DMS153 treated with DMSO at 0.1 percent for 48 hours (cell line): ENCODE data around the gene SNCAIP.
"Not testable (repeated sequence)": the region's sequence is repeated elsewhere in the genome, so short reads cannot be mapped to it uniquely, and the experiment has no call there.

Experiments used
- DNase-seq: peaks from one replicate; lab custom pipeline; 2025; ENCODE audit not compliant: unreplicated experiment; lab: John Stamatoyannopoulos, UW

SNCAIP gene

GRCh38 chr5:122314036-122314435 is 2.0 kb downstream of the SNCAIP start:
- DNase-seq = no peak

GRCh38 chr5:122315521-122315920 is 3.5 kb downstream of the SNCAIP start:
- DNase-seq = no peak

GRCh38 chr5:122316656-122317055 is 4.6 kb downstream of the SNCAIP start:
- DNase-seq = peak; percentile 76

GRCh38 chr5:122319897-122320296 is 7.9 kb downstream of the SNCAIP start:
- no peak for DNase-seq

GRCh38 chr5:122321921-122322320 is 9.9 kb downstream of the SNCAIP start:
- no peak for DNase-seq

GRCh38 chr5:122322801-122323548 is 10.9 kb downstream of the SNCAIP start:
- no peak for DNase-seq

- DNase-seq = no peak
These were observed 11.7 kb downstream of the SNCAIP start for GRCh38 chr5:122323738-122324137.

- no peak for DNase-seq
These were observed 15.1 kb downstream of the SNCAIP start for GRCh38 chr5:122327110-122327509.

GRCh38 chr5:122330881-122331280 is 18.8 kb downstream of the SNCAIP start:
- DNase-seq = no peak

GRCh38 chr5:122332599-122333555 is 20.8 kb downstream of the SNCAIP start:
- DNase-seq = no peak

- no peak for DNase-seq
These were observed 21.5 kb downstream of the SNCAIP start for GRCh38 chr5:122333564-122333963.

GRCh38 chr5:122339591-122339990 is 27.6 kb downstream of the SNCAIP start:
- no peak for DNase-seq

GRCh38 chr5:122341087-122341486 is 29.1 kb downstream of the SNCAIP start:
- DNase-seq = no peak

- DNase-seq = no peak
These were observed 30.2 kb downstream of the SNCAIP start for GRCh38 chr5:122342256-122342655.

GRCh38 chr5:122346897-122347581 is 35.0 kb downstream of the SNCAIP start:
- no peak for DNase-seq

- DNase-seq = no peak
These were observed 38.5 kb downstream of the SNCAIP start for GRCh38 chr5:122350496-122350895.

GRCh38 chr5:122351416-122352157 is 39.5 kb downstream of the SNCAIP start:
- DNase-seq = no peak

- DNase-seq = no peak
These were observed 40.3 kb downstream of the SNCAIP start for GRCh38 chr5:122352331-122352730.

GRCh38 chr5:122353361-122353760 is 41.3 kb downstream of the SNCAIP start:
- DNase-seq = not testable (repeated sequence)

- DNase-seq = no peak
These were observed 42.3 kb downstream of the SNCAIP start for GRCh38 chr5:122354293-122354692.

GRCh38 chr5:122355324-122355723 is 43.3 kb downstream of the SNCAIP start:
- DNase-seq = no peak
